ENCODE measurements around the gene P4HTM.
"Not testable (repeated sequence)": the region's sequence is repeated elsewhere in the genome, so short reads cannot be mapped to it uniquely, and the experiment has no call there.

The P4HTM gene

DNA sequence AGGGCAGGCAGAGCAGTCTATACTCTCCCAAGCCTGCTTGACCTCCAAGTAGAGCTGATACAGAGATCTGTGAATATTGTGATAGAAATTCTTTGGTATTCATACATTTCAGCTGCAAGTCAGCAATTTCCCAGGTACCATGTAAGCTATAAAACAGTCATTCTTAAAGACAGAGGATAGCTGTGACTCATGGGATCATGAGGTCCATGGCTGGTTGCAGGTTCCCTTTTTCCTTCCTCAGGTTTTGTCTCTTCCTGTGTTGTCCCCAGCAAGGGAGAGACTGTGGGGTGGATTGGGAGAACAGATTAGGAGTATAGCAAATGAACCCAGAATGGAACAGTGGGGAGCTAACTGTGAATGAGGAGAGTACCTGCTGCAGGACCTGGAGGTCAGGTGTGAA lies 5.4 kb upstream of the P4HTM start:
- DNase-seq = no peak

DNA sequence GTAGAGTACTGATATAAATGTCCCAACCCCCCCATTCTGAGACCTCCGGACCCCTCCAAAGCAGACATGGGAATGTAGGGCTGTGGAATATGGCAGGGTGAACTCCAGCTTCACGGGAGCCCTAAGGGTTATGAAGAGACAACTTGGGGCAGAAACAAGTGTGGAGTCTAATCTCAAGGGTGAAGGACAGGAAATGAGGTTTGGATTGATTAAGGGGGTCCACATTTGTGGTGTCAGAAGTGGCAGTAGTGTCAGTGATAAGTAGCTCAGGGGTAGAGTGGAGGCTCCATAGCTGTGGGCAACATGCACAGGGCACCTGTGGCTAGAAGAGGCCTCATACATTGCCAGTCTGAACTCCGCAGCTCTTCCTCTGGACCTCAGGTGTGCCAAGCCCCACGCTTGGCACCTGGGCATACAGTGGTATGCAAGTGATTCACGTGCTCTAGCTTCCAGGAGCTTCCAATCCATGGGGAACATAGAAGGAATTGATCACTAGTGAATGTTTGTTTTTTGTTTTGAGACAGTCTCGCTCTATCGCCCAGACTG lies 4.1 kb upstream of the P4HTM start:
- no peak for DNase-seq

DNA sequence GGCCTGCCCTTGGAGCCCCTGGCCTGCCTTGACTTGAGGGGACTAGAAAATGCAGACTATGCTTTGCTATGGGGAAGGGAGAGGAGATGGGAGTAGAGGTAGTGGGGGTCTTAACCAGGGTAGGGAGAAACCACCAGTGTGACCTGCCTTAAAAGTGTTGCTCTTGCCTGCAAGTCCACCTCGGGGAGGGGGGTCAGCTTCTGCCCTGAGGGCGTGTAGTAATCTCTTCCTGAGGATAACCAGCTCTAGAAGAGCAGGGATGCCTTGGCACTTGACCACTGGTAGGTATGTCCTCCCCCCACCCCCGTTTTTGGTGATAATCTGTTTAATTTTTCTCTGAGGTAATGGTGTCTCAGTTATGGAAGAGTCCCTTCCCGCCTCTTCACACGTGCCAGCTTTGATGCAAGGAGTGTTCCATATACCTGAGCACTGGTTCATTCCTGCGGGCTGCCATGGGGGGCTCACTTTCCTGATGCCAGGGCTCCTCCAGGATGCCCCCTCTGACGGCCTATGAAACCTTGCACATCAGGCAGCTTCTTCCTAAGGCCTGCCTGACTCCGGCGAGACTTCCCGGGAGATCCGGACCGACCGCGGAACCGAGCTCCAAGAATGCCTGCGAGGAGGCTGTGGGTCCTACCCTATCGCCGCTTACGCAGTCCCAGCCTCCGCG lies 780 bp upstream of the P4HTM start:
- no peak for DNase-seq

DNA sequence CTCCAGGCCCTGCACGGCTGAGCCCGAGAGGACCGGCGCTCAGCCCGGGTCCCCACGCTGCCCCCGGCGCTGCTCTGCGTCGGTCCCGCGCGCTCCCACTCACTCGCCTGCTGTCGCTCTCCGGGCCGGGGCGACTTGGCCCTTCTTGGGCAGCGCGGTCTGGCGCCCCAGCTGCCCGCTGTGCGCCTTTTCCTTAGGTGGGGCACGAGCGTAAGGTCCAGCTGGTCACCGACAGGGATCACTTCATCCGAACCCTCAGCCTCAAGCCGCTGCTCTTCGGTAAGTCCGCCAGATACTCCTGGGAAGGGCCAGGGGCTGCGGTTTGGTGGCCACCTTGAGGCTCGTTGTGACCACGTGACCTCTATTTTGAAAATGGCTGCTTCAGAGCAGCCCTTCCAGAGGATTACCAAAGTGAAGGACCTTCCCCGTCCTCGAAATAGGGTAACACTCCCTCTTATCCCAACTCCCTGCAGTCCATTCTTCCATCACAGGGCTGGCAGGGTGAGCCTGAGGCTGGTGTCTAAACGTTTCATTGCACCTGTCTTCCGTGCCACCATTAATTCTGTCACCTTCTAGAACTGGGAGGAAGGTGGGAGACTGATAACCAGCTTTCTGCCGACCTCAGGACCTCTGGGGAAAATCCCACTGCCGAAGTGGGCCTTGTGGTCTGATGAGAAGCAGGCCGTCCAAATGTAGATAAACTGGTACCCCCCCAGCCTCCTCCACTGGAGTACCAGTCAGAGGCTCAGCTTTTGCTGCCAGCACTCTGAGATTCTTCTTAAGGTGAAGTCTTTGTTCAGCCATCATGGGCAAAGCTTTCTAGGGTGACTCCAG lies 812 bp downstream of the P4HTM start:
- DNase-seq = peak; percentile 29

DNA sequence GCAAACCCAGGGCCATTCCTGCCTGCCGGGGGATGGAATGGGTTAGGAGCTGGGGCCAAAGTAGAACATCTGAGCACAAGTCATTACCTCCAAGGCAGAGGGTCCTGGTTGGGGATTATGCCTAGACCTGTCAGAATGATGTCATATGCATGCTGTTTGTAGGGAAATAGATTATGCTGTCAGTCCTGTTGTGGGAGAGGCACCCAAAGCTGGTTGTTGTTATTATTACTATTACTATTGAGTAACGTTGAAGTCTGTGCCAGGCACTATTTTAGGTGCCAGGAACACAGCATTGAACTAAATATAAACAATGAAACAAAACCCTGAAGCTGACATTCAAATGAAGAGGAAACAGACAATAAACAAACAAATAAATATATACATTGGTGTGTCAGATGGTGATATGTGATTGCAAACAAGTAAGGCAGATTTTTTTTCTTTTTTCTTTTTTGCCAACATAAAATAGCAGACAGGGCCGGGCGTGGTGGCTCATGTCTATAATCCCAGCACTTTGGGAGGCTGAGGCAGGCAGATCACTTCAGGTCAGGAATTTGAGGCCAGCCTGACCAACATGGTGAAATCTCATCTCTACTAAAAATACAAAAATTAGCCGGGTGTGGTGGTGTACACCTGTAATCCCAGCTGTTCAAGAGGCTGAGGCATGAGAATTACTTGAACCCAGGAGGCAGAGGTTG lies 2.0 kb downstream of the P4HTM start:
- DNase-seq = no peak

DNA sequence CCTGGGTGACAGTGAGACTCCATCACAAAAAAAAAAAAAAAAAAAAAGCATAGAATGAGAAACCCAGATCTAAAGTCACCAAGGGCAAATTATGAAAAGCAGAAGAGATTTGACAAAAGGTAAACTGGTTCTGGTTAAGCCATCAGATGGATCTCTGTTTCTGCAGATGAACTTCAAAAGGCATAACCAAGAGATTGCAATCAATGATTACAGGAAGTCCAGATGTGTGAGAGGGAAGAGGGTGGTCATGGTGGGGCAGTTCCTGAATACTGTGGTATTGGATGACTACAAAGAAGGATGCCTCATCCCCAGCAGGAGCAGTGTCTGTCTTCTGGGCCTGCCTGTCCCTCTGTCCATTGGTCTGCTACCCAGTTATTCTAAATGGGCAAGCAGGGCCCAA lies 3.8 kb downstream of the P4HTM start:
- no peak for DNase-seq

DNA sequence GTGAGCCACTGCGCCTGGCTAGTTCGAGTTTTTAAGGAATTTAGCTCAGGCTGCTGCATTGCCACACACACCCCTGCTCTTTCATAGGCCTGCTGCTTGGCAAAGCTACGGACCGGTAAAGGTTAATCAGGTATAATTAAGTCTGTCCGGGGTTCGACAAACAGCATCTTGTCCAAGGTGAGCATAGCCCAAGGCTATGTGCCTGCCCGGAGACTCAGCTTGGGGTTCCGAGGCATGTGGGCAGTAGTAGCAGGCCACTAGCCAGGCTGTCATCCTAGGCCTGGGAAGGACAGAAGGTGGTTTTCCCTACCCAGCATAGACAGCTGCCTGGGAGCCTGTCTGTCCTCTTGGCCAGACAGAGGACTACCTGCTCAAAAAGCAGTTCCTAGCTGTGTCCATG lies 6.6 kb downstream of the P4HTM start:
- DNase-seq = no peak

DNA sequence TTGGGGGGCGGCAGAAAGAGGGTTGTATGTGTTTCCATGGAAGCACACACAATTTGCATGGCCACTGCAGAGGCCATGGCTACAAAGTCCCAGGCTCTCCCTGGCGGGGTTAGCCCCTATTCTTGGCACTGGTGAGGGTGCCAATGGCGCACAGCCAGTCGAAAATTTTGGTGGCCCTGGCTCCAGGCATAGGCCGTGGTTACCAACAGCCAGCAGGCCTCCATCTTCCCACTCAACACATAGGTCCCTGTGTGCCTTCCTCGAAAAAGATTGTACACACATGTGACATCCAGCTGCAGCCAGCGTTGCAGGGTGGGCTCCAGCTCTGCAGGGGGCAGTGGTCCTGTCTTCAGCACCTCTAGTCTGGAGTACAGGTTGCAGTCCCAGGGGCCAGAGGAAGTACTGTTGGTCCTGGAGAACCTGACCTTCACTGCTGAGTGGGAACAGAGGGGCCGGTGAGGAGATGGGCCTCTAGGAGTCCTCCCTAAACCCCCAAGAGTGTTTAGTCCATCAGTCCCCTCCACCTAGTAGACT lies 7.1 kb downstream of the P4HTM start:
- no peak for DNase-seq

DNA sequence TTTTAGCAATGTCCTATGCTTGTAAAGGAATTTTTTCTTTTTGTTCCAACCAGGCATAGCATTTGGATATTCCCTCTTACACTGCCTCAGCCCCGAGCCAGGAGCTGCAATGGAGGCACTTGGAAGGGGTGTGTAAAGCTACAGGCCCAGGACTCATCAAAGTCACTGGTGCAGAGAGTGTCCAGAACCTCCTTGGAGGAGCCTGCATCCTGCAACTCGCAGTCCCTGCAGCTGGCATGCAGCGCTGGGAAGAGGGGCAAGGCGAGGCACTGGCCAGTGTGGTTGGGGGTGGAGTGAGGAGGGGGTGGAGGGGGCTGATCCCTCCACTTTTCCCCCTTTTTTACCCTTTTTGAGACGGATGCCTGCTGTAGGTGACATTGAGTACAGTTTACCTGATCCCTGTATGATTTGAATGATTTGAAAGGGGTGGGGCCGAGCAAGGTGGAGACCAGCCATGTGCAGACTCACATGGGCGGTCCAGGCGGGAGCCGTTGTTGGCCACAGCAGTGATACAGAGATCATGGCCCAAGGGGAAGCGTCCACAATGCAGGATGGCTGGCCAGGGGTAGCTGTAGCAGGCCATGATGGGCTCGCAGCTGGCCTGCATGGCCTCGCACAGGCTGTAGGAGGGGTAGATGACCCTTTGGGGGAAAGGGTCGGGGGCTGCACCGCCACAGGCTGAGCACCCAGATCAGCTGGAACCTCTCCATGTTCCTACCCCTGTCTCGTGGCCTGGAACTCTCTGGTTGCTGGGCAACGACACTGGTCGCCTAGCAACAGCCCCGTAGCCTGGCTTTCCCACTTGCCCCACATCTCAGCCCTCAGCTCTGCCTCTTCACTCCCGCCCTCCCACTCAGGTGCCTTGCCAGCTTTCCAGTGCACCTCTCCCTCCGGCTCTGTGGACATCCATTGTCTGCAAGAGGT lies 7.9 kb downstream of the P4HTM start:
- DNase-seq = no peak

DNA sequence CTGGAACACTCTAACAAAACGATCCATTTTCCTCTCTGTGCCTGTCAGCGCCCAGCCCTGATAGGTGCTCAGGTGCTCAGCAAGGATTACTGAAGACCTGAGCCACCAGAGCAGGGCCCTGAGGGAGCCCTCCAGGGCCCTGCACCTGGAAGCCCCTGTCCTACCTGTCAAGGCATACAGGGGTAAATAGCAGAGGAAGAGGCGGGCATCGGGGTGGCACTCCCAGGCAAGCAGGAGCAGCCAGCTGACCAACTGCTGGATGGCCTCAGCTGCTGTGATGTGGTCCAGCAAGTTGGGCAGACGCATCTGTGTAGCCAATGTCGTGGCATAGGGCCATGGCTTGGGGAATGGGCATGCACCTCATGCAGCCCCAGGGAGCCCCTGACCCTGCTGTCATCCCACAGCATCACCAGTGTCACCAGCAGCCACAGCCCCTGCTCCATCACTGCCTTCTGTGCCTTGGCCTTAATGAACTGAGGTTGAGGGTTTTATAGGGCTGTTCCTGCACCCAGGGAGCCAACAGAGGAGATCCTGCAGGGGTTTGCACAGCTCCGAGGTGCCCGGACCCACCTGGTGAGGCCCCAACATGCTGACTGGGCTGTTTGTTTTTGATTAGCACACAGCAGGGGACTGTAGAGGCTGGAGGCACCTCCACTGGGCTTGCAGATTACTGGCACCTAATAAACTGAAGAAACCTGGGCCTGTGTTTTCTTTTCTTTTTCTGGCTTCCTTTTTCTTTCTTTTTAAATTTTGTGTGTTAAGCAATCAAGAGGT lies 9.2 kb downstream of the P4HTM start:
- no peak for DNase-seq

DNA sequence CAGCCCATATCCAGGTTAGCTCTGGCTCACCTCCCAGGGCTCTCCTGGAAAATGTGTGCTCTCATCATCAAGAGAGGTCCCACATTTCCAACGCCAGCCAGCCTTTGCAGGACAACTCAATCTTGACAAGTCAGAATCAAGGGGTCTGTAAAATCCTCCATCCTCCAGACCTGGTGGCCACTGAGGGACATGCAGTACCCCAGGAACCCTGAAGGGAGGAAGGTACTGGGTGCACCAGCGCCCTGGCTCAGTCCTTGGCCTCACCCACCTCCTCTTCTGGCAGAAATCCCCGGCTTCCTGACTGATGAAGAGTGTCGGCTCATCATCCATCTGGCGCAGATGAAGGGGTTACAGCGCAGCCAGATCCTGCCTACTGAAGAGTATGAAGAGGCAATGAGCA lies 11.1 kb downstream of the P4HTM start:
- no peak for DNase-seq

DNA sequence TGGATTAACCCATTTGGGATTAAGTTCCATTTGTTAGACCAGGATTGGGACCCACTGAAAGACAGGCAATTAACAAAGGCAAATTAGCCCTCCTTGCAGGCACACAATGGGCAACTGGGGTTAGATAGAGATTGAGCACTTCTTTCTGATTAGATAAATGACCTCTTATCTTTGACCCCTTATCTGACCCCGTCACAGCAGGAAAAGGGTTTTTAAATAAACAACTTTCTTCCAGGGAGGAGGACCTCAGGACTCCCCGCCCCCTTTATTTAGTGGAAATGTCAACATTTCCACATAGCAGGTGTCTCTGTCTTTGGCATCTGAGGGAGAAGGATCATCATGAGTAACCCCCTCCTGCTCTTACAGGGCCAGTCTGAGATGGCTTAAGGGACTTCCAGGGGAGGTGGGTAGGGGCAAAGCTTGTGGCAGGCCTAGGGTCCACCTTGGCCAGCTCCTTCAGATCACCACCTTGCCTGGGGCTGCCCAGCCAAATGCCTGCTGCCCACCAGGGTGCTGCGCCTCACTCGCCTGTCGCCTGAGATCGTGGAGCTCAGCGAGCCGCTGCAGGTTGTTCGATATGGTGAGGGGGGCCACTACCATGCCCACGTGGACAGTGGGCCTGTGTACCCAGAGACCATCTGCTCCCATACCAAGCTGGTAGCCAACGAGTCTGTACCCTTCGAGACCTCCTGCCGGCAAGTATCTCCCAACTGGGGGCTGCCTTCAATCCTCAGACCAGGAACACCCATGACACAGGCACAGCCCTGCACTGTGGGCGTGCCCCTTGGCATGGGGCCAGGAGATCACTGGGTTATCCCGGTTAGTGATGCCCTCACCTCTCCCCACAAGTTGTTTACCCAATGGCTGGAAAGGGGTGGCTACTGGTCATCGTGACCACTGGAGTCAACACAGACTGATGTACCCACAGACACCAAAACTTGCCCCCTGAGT lies 14.6 kb downstream of the P4HTM start:
- DNase-seq = no peak

DNA sequence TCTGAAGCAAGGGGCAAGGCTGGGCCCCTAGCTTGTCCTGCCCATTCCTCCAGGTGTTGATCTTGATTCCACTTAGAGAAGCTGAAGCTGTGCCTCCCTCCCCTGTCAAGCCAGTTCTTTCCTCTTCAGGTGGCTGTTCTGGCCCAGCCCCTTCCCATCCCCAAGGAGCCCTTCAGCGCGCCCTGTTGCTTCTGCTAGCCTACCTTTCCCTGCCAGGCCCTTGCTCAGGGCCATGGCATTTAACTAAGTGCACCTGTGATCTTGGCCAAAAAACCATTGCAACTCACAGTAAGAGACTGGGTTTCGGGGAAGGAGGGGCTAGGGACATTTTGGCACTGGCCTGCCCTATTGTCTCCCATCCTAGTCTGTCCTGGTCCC lies 15.3 kb downstream of the P4HTM start:
- DNase-seq = no peak

DNA sequence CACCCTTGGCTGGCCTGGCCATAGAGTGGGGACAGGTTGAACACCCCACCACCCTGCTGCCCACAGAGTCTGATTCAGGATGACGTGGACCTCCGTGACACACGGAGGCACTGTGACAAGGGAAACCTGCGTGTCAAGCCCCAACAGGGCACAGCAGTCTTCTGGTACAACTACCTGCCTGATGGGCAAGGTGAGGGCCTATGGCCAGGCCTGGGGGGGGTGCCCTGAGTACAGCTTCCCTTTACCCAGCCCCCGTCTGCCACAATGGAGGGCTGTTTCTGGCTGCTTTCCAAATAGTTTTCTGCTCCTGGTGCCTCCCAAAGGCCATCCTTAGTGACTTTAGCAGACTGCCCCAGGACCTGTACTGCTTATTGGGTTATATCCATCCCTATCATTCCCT lies 16.0 kb downstream of the P4HTM start:
- no peak for DNase-seq

DNA sequence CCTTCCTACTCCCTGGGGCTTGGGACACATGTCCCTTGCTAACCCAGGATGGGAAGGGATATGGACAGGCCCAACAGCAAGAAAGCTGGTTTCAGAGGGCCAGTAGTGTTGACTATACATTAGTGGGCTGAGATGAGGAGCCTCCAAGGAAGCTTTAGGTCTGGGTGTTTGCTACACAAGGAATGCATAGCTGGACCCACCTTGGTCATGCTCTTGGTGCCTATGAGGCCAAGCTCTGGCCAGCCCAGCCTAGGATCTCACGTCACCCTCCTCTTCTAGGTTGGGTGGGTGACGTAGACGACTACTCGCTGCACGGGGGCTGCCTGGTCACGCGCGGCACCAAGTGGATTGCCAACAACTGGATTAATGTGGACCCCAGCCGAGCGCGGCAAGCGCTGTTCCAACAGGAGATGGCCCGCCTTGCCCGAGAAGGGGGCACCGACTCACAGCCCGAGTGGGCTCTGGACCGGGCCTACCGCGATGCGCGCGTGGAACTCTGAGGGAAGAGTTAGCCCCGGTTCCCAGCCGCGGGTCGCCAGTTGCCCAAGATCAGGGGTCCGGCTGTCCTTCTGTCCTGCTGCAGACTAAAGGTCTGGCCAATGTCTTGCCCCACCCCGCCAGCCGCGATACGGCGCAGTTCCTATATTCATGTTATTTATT lies 16.5 kb downstream of the P4HTM start:
- DNase-seq = no peak

DNA sequence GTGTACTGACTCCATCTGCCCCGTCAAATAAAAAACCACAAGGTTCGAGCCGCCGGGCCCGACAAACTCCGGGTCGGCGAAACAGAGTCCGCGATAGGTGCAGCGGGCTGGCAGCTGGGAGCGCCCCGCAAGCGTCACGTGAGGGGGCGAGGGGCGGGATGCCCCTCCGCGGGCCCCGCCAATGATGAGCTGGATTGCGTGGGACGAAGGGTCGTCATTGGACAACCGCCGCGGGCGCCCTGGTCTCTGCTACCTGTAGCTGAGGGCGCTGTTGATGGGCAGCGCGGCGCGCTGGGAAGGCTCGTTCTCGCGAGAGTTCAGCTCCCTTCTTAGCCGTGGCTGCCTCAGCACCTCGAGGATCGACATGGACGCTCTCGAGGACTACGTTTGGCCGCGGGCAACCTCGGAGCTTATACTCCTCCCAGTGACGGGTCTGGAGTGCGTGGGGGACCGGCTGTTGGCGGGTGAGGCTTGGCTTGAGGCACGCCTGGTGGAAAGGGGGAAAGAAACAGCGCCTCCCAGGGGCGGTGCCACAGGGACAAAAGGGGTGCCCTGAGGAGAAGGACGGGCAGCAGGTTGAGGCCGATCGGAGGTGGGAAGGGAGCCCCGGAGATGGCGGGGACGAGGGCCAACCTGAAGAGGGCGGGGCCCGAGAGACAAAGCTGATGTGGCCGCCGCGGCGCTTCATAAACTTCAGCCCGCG lies 17.2 kb downstream of the P4HTM start, which contains the start of gene WDR6:
TSS of gene WDR6 (plus strand) at position 324 of the 703 bp plus-strand sequence. CDS start at position 365, 41 bp downstream.
- peak; percentile 96 for DNase-seq

DNA sequence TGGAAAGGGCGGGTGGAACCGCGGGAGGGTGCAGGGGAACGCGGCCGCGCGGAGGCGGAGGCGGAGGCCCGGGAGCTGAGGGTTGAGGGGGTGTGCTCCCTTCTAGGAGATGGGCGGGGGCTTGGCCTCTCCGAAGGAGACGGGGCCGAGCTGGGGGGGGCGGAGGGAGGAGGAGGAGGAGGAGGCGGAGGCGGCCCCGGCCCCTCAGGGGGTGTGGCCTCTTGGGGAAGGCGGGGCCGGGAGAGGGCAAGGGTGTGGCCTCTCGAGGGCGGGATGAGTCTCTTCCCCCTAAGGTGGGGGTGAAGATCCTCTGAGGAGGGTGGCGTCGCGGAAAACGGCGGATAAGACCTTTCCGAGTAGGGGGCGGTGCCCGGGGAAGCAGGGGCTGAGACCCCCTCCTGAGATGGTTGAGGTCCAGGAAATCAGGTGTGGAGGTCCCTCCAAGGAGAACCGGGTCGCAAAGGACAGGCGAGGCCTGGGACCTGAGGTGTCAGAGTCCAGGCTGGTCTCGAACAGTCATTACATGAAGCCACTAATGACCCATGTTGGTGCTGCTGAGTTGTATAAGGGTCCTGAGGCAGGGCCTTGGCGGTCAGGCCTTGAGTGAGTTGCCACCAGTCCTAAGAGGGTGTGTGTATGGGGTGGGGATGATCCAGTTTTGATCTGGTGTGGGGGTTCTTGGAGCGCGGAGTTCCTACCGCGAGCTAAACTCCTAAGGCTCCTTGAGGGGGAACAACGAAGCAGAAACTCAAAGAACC lies 17.9 kb downstream of the P4HTM start:
- peak; percentile 87 for DNase-seq

DNA sequence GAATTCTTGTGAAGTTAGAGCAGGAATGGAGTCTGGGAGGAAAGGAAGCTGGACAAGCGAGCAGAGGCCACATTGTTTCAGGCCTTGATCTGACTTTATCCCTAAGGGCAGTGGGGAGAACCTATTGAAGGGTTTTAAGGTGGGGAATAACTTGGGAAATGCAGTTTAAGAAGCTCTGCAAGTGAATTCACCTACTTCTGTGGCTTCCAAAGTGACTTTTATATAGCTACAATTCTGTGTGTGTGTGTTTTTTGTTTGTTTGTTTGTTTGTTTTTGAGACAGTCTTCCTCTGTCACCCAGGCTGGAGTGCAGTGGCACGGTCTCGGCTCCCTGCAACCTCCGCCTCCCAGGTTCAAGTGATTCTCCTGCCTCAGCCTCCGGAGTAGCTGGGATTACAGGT lies 18.6 kb downstream of the P4HTM start:
- DNase-seq = not testable (repeated sequence)

Measured in stimulated activated CD4-positive, alpha-beta T cell treated with anti-CD3 and anti-CD28 coated beads, Interleukin-4, amount 100 ng/mL, for 1 hour (primary cell).